ENCODE data around the gene SPARC.

Gene SPARC

DNA sequence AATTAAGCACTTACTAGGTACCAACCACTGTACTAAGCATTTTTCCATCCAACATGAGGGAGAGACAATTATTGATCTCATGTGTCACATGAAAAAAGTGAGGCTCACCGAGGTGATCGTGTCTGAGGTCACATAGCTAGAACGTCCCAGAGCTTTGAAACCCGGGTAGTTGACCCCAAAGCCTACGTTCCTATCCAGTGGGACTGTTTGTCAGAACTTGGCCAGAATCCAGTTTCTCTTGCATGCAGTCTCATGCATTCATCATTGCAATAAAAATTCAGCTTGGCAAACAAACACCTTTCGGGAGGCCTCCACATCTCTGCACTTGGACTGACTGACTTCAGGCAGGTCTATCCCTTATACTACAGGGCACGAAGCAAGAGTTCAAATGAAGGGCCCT is 72.2 kb downstream of the SPARC start:
- Histone ChIP-seq H3K27ac (ENCODE audit: low read length) (no peak overlapping the region), H3K27me3 (ENCODE audit: control insufficient read depth, insufficient read depth, low read length) (no peaks in the 10 kb centered on the region), H3K9me3 (ENCODE audit: control insufficient read depth, low read depth, low read length) (no peaks in the 10 kb centered on the region), H3K4me1 (ENCODE audit: control insufficient read depth, low read depth, low read length) (peaks cover 7% of the 10 kb centered on the region), H3K4me3 (ENCODE audit: low read length) (no peak overlapping the region), H3K9ac (ENCODE audit: low read length) (no peak overlapping the region), H3K36me3 (ENCODE audit: control insufficient read depth, low read depth, low read length) (no peaks in the 10 kb centered on the region)

DNA sequence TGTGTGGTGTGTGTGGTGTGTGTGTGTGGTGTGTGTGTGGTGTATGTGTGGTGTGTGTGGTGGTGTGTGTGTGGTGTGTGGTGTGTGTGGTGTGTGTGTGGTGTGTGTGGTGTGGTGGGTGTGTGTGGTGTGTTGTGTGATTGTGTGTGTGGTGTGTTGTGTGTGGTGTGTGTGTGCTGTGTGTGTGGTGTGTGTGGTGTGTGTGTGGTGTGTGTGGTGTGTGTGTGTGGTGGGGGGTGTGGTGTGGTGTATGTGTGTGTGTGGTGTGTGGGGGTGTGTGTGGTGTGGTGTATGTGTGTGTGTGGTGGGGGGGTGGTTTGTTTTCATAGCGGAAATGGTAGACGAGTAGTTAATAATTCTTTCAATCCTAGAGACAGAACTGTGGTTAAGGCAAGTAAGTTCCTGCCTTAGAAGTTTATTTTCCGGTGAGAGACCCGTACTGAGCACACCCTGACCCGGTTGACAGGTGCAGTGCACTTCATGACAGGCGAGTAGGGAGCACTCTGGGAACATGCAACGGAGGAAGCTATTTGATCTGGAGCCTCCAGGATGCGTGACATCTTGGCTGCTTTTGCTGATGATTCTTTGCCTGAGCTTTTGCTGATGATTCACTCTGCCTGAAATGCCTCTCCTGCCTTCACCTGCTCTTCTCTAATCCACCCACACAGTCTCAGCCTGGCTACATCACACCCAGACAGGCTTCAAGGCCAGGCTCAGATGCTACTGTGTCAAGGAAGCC is 73.9 kb downstream of the SPARC start:
- Histone ChIP-seq H3K27me3 (ENCODE audit: control insufficient read depth, insufficient read depth, low read length) (no peaks in the 10 kb centered on the region), H3K27ac (ENCODE audit: low read length) (no peak overlapping the region)

GRCh38 chr5:151611127-151611775 is 75.5 kb downstream of the SPARC start:
- H3K27me3 ChIP-seq (ENCODE audit: control insufficient read depth, insufficient read depth, low read length): no peaks in the 10 kb centered on the region
- H3K9me3 ChIP-seq (ENCODE audit: control insufficient read depth, low read depth, low read length): no peaks in the 10 kb centered on the region
- H3K4me1 ChIP-seq (ENCODE audit: control insufficient read depth, low read depth, low read length): no peaks in the 10 kb centered on the region
- no peak overlapping the region for H3K9ac ChIP-seq (ENCODE audit: low read length)
- no peak overlapping the region for H3K4me3 ChIP-seq (ENCODE audit: low read length)
- no peak overlapping the region for H3K27ac ChIP-seq (ENCODE audit: low read length)
- H3K36me3 ChIP-seq (ENCODE audit: control insufficient read depth, low read depth, low read length): no peaks in the 10 kb centered on the region

More for the DNA sequence above, 73.9 kb downstream of the SPARC start:
- no peak overlapping the region for H3K4me3 ChIP-seq (ENCODE audit: low read length)
- no peaks in the 10 kb centered on the region for H3K4me1 ChIP-seq (ENCODE audit: control insufficient read depth, low read depth, low read length)
- H3K36me3 ChIP-seq (ENCODE audit: control insufficient read depth, low read depth, low read length): no peaks in the 10 kb centered on the region
- H3K9ac ChIP-seq (ENCODE audit: low read length): no peak overlapping the region
- no peaks in the 10 kb centered on the region for H3K9me3 ChIP-seq (ENCODE audit: control insufficient read depth, low read depth, low read length)

Measured in iPS-18a (cell line).